SH-SY5Y (cell line): ENCODE results near the gene EFHD2.

Source experiments
- GATA2 ChIP-seq: IDR thresholded peaks from 2 replicates; pipeline ENCODE4 v1.6.1; 2011; ENCODE audit warnings: mild to moderate bottlenecking, low read depth, low read length
- GATA3 ChIP-seq: IDR thresholded peaks from 2 replicates; pipeline ENCODE4 v1.6.1; 2011; ENCODE audit warnings: low read depth, mild to moderate bottlenecking, low read length, moderate library complexity

Gene EFHD2

DNA sequence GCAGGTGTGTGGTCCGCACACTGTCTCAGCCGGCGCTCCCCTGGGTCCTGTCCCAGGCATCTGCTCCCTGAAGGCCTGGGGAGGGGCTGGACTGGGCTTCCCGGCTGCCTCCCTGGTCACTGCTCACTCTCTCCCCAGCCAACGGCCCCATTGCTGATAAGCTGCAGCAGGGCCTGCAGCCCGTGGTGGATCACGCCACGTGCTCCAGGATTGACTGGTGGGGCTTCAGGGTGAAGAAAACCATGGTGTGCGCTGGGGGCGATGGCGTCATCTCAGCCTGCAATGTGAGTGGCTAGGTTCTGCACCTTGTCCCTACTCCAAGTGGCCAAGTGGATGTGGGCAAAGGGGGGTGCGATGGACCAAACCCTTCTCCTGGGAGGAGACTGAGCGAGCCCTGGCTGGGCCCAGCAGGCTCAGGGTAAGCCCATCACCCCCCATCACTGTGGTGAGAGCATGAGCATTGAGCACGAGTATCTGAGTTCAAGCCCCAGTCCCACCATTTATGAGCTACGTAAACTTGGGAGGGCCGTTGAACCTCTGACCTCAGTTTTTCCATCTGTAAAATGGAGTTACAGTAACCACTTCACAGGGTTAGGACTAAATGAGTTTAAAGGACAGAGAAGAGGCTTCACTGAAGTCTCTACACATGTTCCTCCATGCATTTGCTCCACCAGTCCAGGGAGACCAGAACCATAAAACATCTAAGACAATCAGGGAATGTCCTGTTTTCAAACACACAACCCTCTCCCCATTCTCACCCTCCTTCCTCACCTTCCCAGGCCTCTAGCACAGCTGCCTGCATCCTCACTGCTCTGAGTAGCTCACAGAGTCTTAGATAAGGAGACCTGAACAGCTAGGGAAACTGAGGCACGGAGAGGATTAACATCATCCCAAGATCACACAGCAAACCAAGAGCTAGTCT lies 35.0 kb downstream of the EFHD2 start:
- TF ChIP-seq GATA3, result no peak

GRCh38 chr1:15445390-15446122 lies 35.9 kb downstream of the EFHD2 start:
- TF ChIP-seq GATA2, result no peak
- TF ChIP-seq GATA3, result no peak

GRCh38 chr1:15446212-15446611 lies 36.5 kb downstream of the EFHD2 start:
- TF ChIP-seq GATA2, result no peak
- TF ChIP-seq GATA3, result no peak

DNA sequence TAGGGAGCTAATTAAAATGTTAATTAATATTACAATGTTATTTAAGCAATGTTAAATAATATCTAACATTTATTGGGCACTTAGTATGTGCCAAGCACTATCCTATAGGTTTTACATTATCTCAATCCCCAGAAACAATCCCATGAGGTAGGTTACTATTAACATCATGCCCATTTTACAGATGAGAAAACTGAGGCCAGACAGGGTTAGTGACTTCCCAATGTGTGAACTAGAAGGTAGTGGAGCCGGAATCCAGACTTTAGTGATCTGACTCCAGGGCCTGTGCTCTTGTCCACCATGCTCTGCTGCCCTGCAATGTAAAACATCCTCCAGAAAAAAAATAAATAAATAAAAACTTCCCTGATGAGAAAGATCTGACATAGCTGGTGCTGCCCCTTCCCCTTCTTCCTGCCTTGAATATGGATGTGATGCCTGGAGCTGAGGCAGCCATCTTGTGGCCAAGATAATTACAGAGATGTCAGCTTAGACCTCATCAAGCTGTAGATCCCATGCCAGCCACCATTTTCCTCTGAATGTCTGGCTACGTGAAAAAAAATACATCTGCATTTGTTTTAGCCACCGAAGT lies 39.3 kb downstream of the EFHD2 start:
- no peak for TF ChIP-seq GATA3
- no peak for TF ChIP-seq GATA2

DNA sequence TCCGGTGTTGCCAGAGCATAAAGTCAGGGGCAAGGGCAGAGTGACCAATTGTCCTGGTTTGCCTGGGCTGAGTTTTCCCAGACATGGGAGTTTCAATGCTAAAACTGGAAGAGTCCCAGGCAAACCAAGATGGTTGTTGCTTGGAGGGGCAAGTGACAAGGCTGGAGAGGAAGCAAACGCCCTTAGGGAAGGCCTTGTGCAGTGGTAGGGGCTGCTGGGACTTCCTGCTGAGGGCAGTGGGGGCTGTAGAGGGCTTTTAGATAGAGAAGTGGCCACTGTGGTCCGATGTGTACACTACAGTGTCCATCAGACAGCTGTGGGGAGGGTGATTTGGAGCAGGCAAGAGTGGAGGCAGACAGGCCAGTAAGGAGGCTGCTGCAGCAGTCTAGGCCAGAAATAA lies 39.9 kb downstream of the EFHD2 start:
- TF ChIP-seq GATA3 (no peak), GATA2 (no peak)

DNA sequence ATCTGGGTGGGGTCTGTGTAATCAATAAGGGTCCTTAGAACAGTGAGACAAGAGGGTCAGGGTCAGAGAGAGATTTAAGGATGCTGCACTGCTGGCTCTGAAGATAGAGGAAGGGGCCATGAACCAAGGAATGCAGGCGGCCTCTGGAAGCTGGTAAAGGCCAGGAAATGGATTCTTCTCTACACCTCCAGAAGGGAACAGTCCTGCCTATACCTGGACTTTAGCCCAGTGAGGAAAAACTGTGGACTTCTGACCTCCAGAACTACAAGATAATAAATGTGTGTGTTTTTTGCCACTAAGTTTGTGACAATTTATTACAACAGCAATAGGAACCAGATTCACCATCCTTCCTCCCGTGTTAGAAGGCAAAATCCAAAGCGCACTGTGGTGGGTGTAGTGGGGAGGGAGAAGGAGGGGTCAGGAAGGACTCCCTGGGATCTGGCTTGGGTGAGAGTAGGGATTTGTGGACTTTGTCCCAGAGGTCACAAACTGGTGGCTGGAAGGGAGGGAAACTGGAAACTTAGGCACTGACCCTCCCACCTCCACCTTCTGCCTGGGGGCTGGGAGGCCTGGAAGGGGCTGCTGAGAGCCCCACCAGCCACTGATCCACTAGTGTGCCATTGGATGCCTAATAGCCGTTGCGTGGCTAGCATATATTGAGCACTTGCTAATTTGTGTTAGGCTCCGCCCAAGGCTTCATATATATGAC lies 41.5 kb downstream of the EFHD2 start:
- no peak for TF ChIP-seq GATA2
- TF ChIP-seq GATA3, result no peak

- TF ChIP-seq GATA3, result no peak
- TF ChIP-seq GATA2, result no peak
These were observed 42.5 kb downstream of the EFHD2 start for GRCh38 chr1:15452216-15452615.

DNA sequence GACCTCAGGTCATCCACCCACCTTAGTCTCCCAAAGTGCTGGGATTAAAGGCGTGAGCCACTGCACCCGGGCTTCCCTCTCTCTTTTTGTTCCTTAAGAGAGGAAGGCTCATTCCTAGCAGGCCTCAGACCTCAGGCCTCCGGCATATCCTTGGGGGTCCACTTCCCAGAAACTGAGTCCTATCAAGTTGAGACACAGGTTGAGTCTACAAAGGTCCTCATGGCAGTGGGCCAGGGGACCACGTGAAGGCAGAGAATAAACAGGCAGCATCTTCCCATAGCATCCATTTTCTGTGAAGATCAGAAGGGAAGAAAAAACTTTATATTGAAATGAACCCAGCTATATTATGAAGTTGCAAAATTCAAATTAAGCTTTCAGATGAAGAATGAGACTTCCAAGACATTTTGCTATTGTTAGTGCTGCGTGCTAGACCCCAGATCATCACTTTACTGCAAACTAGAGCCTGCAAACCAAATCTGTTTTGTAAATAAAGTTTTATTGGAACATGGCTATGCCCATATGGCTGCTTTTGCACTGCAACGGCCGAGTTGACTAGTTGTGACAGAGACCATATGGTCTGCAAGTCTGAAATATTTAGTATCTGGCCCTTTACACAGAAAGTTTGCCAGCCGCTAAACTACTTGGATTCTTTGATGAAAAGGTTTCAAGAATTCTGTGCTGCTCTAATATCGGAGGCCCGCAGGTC lies 43.3 kb downstream of the EFHD2 start:
- no peak for TF ChIP-seq GATA2
- TF ChIP-seq GATA3, result no peak

GRCh38 chr1:15453734-15454133 lies 44.0 kb downstream of the EFHD2 start:
- TF ChIP-seq GATA3, result no peak
- no peak for TF ChIP-seq GATA2

DNA sequence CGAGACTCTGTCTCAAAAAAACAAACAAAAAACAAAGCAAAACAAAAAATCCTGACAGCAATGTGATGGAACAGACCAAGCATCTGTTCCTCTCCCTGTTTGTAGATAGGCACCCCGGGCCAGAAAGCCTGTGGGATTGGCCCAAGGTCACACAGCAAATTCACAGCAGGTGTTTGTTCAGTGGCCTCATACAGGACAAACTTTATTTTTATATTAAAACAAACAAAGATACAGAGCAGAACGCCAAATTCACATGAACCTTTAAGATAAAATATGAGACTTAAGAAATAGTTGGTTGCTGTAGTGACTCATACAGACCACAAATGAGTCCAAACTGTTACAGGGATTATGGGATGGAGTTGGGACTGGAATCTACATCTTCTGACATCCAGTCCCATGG lies 44.6 kb downstream of the EFHD2 start:
- TF ChIP-seq GATA2 (no peak), GATA3 (no peak)

GRCh38 chr1:15455522-15455921 lies 45.8 kb downstream of the EFHD2 start:
- no peak for TF ChIP-seq GATA2

DNA sequence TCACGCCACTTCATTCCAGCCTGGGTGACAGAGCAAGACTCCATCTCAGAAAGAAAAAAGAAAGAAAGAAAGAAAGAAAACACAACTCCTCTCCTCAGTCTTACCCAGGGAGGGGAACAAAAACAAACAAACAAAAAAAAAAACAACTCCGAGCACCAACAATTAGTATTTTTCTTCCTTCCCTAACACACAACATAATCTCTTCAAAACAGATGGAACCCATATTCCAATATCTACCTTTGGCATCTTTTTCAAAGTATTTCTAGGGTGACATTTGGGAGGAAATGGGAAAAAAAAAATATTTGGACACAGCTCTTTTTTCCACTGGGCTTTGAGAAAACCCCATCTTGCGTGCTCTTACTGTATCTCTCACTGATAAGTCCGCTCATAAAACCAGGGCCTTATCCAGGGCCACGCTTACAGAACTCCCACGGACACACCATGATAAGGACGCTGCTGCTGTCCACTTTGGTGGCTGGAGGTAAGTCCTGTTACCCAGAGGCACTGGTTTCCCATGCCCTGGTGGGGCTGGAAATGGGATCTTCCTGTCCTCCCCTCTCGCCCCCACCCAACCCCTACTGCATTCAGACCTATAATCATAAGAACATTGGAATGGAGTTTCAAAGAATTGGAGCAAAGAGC lies 46.7 kb downstream of the EFHD2 start, which contains the start of gene CELA2A:
CELA2A (plus strand) TSS at position 420 of the 642 bp plus-strand sequence; CDS start at position 442, 22 bp downstream.
- TF ChIP-seq GATA2 (no peak), GATA3 (no peak)

GRCh38 chr1:15457585-15457984 lies 47.9 kb downstream of the EFHD2 start:
- TF ChIP-seq GATA3, result no peak
- no peak for TF ChIP-seq GATA2
